ENCODE measurements around the gene LCN6. TPM values are rescaled to one million over a fixed set of nuclear protein-coding genes. Genes with fewer than 3 reads are reported as not detected.

The LCN6 gene
- total and polyA plus RNA-seq, 9 of the 15 experiments (the other 6 are each of a cell fraction or from before 2014, with no cell fraction given): 0.10 to 0.45 (median 0.37) TPM; not detected in 5

DNA sequence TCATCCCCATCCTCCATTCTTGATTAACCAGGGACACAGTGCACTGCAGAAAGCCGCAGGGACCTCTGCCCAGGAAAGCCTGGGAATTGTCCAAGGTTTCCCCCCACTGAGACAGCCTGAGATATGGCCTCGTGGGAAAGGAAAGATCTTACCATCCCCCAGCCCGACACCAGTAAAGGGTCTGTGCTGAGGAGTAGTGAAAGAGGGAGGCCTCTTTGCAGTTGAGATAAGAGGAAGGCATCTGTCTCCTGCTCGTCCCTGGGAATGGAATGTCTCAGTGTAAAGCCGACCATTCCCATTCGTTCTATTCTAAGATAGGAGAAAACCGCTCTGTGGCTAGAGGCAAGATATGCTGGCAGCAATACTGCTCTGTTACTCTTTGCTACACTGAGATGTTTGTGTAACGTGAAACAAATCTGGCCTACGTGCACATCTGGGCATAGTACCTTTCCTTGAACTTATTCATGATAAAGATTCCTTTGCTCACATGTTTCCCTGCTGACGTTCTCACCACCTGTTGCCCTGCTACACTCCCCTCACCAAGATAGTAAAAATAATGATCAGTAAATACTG is 48.5 kb upstream of the LCN6 start (continued):
- peak; percentile 43; the same call in 1 of the 2 replicates for TF ChIP-seq TCF3 (CRISPR knock-in tag; IDR thresholded peaks at IDR 0.05)

- BruUV-seq (replicated peaks): no TSS peak
- peaks cover 18% of the 10 kb centered on the region; the same call in 1 of the 3 replicates for H3K36me3 ChIP-seq (ENCODE audit: control insufficient read depth, insufficient read depth, low read length)
- H2AFZ ChIP-seq (ENCODE audit: low read depth, low read length): no peak within 1 kb of the TSS
- in situ Hi-C loops (cut with MboI): loop anchor here (25.0 kb wide), 1 partner anchor 441 kb away; the partner anchor contains the start of genes CYSRT1, RNF224, SLC34A3 and TUBB4B
- H3K79me2 ChIP-seq (ENCODE audit: control insufficient read depth, insufficient read depth, low read length): peaks cover 17% of the 10 kb centered on the region
- H3K4me3 ChIP-seq: no peak within 1 kb of the TSS
- H3K9me3 ChIP-seq (replicated peaks; ENCODE audit: control insufficient read depth, insufficient read depth, low read depth, low read length): no peaks in the 10 kb centered on the region
- H3K27ac ChIP-seq (ENCODE audit: extremely low read depth, low read depth, low read length): peak within 1 kb of the TSS; percentile 36; the same call in 1 of the 3 replicates
- ChIA-PET CTCF (ENCODE audit: low intra/inter-chr PET ratio) (interaction anchor here (0.6 kb wide), 1 partner anchor 24 kb away, joined by 3 read pairs; no protein-coding TSS in a partner anchor), POLR2A (interaction anchor here (0.6 kb wide), 1 partner anchor 61 kb away, joined by 3 read pairs; no protein-coding TSS in a partner anchor)
- ATAC-seq (no peak), DNase-seq (ENCODE audit: extremely low read depth in 1 of 4, low spot score in 3 of 4) (no peak), FAIRE-seq (no peak)
- H3K4me2 ChIP-seq (ENCODE audit: insufficient read depth, low read length): peak within 1 kb of the TSS; percentile 50; the same call in 1 of the 2 replicates
- H3K9me1 ChIP-seq (ENCODE audit: control insufficient read depth, insufficient read depth, low read length): peaks cover 4% of the 10 kb centered on the region
- H3K27me3 ChIP-seq (ENCODE audit: control insufficient read depth in 2 of 2, insufficient read depth in 2 of 2, low read length in 2 of 2): no peaks in the 10 kb centered on the region
- intact Hi-C loops (cut with micrococcal nuclease): no loop called here
- 47% methylated on average over 5 of the region's 5 CpGs for WGBS (ENCODE audit: insufficient coverage, low coverage, missing lambda C conversion rate)
- H4K20me1 ChIP-seq (replicated peaks; ENCODE audit: control insufficient read depth, insufficient read depth, low read length): peaks cover 5% of the 10 kb centered on the region; the same call in 1 of the 2 replicates
- H3K4me1 ChIP-seq (replicated peaks in 1 of 2; ENCODE audit: control insufficient read depth in 2 of 2, insufficient read depth in 2 of 2, low read length in 2 of 2): peaks cover 54 to 78% of the 10 kb centered on the region in 2 experiments; a peak in 4 of 5 replicates
- H3K9ac ChIP-seq (ENCODE audit: insufficient read depth in 1 of 2, low read depth in 2 of 2, low read length in 2 of 2): peak within 1 kb of the TSS in 1 of 2 experiments; percentile 81; a peak in 2 of 4 replicates
- TF ChIP-seq ZNF282 (CRISPR knock-in tag; IDR thresholded peaks at IDR 0.05) (no peak), FOXM1 (IDR thresholded peaks at IDR 0.05; ENCODE audit: low read depth) (no peak), FOXM1 (CRISPR knock-in tag; IDR thresholded peaks at IDR 0.05; ENCODE audit: low read depth) (no peak), HDAC1 (IDR thresholded peaks at IDR 0.05) (no peak), ATF4 (CRISPR knock-in tag; IDR thresholded peaks at IDR 0.05) (0 out of 2 replicates have a peak, but pooled peaks have one; percentile 19), ZNF133 (CRISPR knock-in tag; IDR thresholded peaks at IDR 0.05) (no peak), TFAM (CRISPR knock-in tag; conservative IDR thresholded peaks at IDR 0.05) (no peak), POLR2B (IDR thresholded peaks at IDR 0.05; ENCODE audit: low read depth, partially characterized antibody) (no peak), MCM3 (IDR thresholded peaks at IDR 0.05) (no peak), DDX20 (tag; IDR thresholded peaks at IDR 0.05; ENCODE audit: low read depth) (no peak), L3MBTL2 (IDR thresholded peaks at IDR 0.05) (no peak), ZKSCAN3 (CRISPR knock-in tag; IDR thresholded peaks at IDR 0.05) (no peak), MEF2A (IDR thresholded peaks at IDR 0.05; ENCODE audit: control insufficient read depth, low read depth, low read length) (no peak), KLF10 (CRISPR knock-in tag; IDR thresholded peaks at IDR 0.05) (0 out of 2 replicates have a peak, but pooled peaks have one; percentile 13), SMARCA5 (IDR thresholded peaks at IDR 0.05) (no peak), ZNF707 (CRISPR knock-in tag; conservative IDR thresholded peaks at IDR 0.05) (no peak), KLF6 (CRISPR knock-in tag; IDR thresholded peaks at IDR 0.05; ENCODE audit: borderline replicate concordance) (peak; percentile 33; the same call in 1 of the 2 replicates), POLR2H (tag; IDR thresholded peaks at IDR 0.05; ENCODE audit: low read depth) (no peak), TAF1 (IDR thresholded peaks at IDR 0.05; ENCODE audit: control insufficient read depth, extremely low read depth, insufficient read depth, low read length, severe bottlenecking) (no peak), CBX5 (IDR thresholded peaks at IDR 0.05; ENCODE audit: borderline replicate concordance, low read depth) (no peak)
Observed at GRCh38 chr9:136796238-136796774, 48.0 kb upstream of the LCN6 start, which contains the start of gene CCDC183. TSS of gene CCDC183 (plus strand) at chr9:136796338. CDS start at chr9:136796398, 60 bp downstream.

Measured in K562 (cell line).